ENCODE measurements around the gene SIRT7. TPM values are rescaled to one million over a fixed set of nuclear protein-coding genes. Genes with fewer than 3 reads are reported as not detected.

The SIRT7 gene
- total RNA-seq, 1 donor from 2014 or later, result 57.2 TPM

GRCh38 chr17:81933178-81933699, 15.3 kb upstream of the SIRT7 start:
- intact Hi-C loops (cut with micrococcal nuclease), result no loop called here

GRCh38 chr17:81932333-81932983, 14.5 kb upstream of the SIRT7 start:
- intact Hi-C loops (cut with micrococcal nuclease), result no loop called here

GRCh38 chr17:81931557-81932332, 13.8 kb upstream of the SIRT7 start:
- intact Hi-C loops (cut with micrococcal nuclease), result no loop called here

- intact Hi-C loops (cut with micrococcal nuclease), result no loop called here
These were observed 13.2 kb upstream of the SIRT7 start for GRCh38 chr17:81931189-81931556.

- intact Hi-C loops (cut with micrococcal nuclease), result no loop called here
These were observed 12.5 kb upstream of the SIRT7 start for GRCh38 chr17:81930142-81931125.

- intact Hi-C loops (cut with micrococcal nuclease), result loop anchor here (5.0 to 10.0 kb wide), 2 partner anchors 93 to 165 kb away; partner anchors contain the start of genes CENPX, FASN and LRRC45
These were observed 11.5 kb upstream of the SIRT7 start for GRCh38 chr17:81929253-81930141.

- intact Hi-C loops (cut with micrococcal nuclease), result loop anchor here (1.0 to 10.0 kb wide), 3 partner anchors 9 to 166 kb away; partner anchors contain the start of genes CENPX, FASN, LRRC45 and PYCR1
These were observed 10.7 kb upstream of the SIRT7 start for GRCh38 chr17:81928544-81929252.

- intact Hi-C loops (cut with micrococcal nuclease), result loop anchor here (1.0 to 10.0 kb wide), 5 partner anchors 9 to 167 kb away; partner anchors contain the start of genes ALYREF, ANAPC11, CENPX and FASN
These were observed 9.9 kb upstream of the SIRT7 start, which contains the start of gene MAFG for GRCh38 chr17:81927653-81928543. TSS of gene MAFG (minus strand) at chr17:81927735. CDS start at chr17:81923185, 4,550 bp downstream.

GRCh38 chr17:81927152-81927652, 9.2 kb upstream of the SIRT7 start:
- intact Hi-C loops (cut with micrococcal nuclease), result loop anchor here (2.0 to 10.0 kb wide), 4 partner anchors 36 to 168 kb away; partner anchors contain the start of genes ALYREF, ANAPC11, CENPX and FASN

- intact Hi-C loops (cut with micrococcal nuclease), result loop anchor here (2.0 to 10.0 kb wide), 4 partner anchors 36 to 168 kb away; partner anchors contain the start of genes ALYREF, ANAPC11, CENPX and FASN
These were observed 8.6 kb upstream of the SIRT7 start for GRCh38 chr17:81926451-81927151.

GRCh38 chr17:81925860-81926450, 8.0 kb upstream of the SIRT7 start:
- intact Hi-C loops (cut with micrococcal nuclease), result loop anchor here (2.0 to 10.0 kb wide), 4 partner anchors 35 to 169 kb away; partner anchors contain the start of genes ALYREF, ANAPC11, CENPX and FASN

GRCh38 chr17:81924557-81925532, 6.9 kb upstream of the SIRT7 start:
- intact Hi-C loops (cut with micrococcal nuclease), result loop anchor here (5.0 to 10.0 kb wide), 2 partner anchors 97 to 170 kb away; partner anchors contain the start of genes CENPX, FASN and LRRC45

GRCh38 chr17:81923302-81924260, 5.6 kb upstream of the SIRT7 start:
- intact Hi-C loops (cut with micrococcal nuclease), result loop anchor here (10.0 kb wide), 1 partner anchor 171 kb away; the partner anchor contains the start of gene FASN
